SK-N-SH treated with all-trans-retinoic acid at 6 μM for 48 hours (cell line): ENCODE results near the gene MAPK12.

Source experiments
- ATAC-seq: fragments of 200-7000 bp; cut with Tn5 transposase; 3 replicates; pipeline ENCODE4 v1.9.1; 2020; ENCODE audit warnings: mild to moderate bottlenecking, moderate library complexity
- ARNTL ChIP-seq: fragments of 450-650 bp; formaldehyde crosslinking; IDR thresholded peaks from 2 replicates; pipeline ENCODE4 v1.5.0; 2020; ENCODE audit warnings: low read depth, mild to moderate bottlenecking, moderate library complexity, borderline replicate concordance
- BACH2 ChIP-seq: fragments of 250-450 bp; sonication (Bioruptor Pico); IDR thresholded peaks from 2 replicates; pipeline ENCODE4 v1.9.0; 2021; ENCODE audit warnings: mild to moderate bottlenecking, borderline replicate concordance
- CREB5 ChIP-seq: fragments of 250-450 bp; sonication (Bioruptor Pico); IDR thresholded peaks from 2 replicates; pipeline ENCODE4 v1.5.1; 2020; ENCODE audit warnings: low read depth, mild to moderate bottlenecking, moderate library complexity
- CSDC2 ChIP-seq: fragments of 250-450 bp; sonication (Bioruptor Pico); IDR thresholded peaks from 2 replicates; pipeline ENCODE4 v1.5.0; 2020; ENCODE audit warnings: mild to moderate bottlenecking, moderate library complexity
- CSRNP3 ChIP-seq: fragments of 250-450 bp; sonication (Bioruptor Pico); IDR thresholded peaks from 2 replicates; pipeline ENCODE4 v1.5.1; 2021; ENCODE audit warnings: mild to moderate bottlenecking, moderate library complexity
- ESRRG ChIP-seq: fragments of 250-450 bp; sonication (Bioruptor Pico); IDR thresholded peaks from 2 replicates; pipeline ENCODE4 v1.6.1; 2021; ENCODE audit warnings: mild to moderate bottlenecking
- GLIS3 ChIP-seq: fragments of 250-450 bp; sonication (Bioruptor Pico); IDR thresholded peaks from 2 replicates; pipeline ENCODE4 v1.5.0; 2020; ENCODE audit warnings: mild to moderate bottlenecking, moderate library complexity
- ISL1 ChIP-seq: fragments of 250-450 bp; sonication (Bioruptor Pico); IDR thresholded peaks from 2 replicates; pipeline ENCODE4 v2.1.2; 2022; ENCODE audit warnings: mild to moderate bottlenecking, moderate library complexity
- OSR1 ChIP-seq: fragments of 250-450 bp; sonication (Bioruptor Pico); IDR thresholded peaks from 2 replicates; pipeline ENCODE4 v1.8.0; 2022; ENCODE audit warnings: moderate library complexity, mild to moderate bottlenecking, inconsistent platforms
- POU6F1 ChIP-seq: fragments of 250-450 bp; sonication (Bioruptor Pico); IDR thresholded peaks from 2 replicates; pipeline ENCODE4 v1.8.0; 2021; ENCODE audit warnings: low read depth, mild to moderate bottlenecking, moderate library complexity, borderline replicate concordance
- PPARA ChIP-seq: fragments of 250-450 bp; sonication (Bioruptor Pico); IDR thresholded peaks from 2 replicates; pipeline ENCODE4 v1.5.0; 2020; ENCODE audit warnings: mild to moderate bottlenecking, borderline replicate concordance
- RARB ChIP-seq: fragments of 250-450 bp; sonication (Bioruptor Pico); IDR thresholded peaks from 2 replicates; pipeline ENCODE4 v1.8.0; 2021; ENCODE audit warnings: mild to moderate bottlenecking, moderate library complexity
- SNAI2 ChIP-seq: fragments of 250-450 bp; sonication (Bioruptor Pico); IDR thresholded peaks from 2 replicates; pipeline ENCODE4 v1.5.0; 2020; ENCODE audit warnings: mild to moderate bottlenecking, moderate library complexity
- TCF4 ChIP-seq: fragments of 250-450 bp; sonication (Bioruptor Pico); IDR thresholded peaks from 2 replicates; pipeline ENCODE4 v1.8.0; 2021; ENCODE audit warnings: mild to moderate bottlenecking, moderate library complexity, borderline replicate concordance
- TOX ChIP-seq: fragments of 250-450 bp; sonication (Bioruptor Pico); IDR thresholded peaks from 2 replicates; pipeline ENCODE4 v1.8.0; 2021; ENCODE audit warnings: mild to moderate bottlenecking, moderate library complexity, borderline replicate concordance
- TSHZ2 ChIP-seq: fragments of 250-450 bp; sonication (Bioruptor Pico); IDR thresholded peaks from 2 replicates; pipeline ENCODE4 v1.5.0; 2020; ENCODE audit warnings: mild to moderate bottlenecking, moderate library complexity
- ZC3H10 ChIP-seq: fragments of 250-450 bp; sonication (Bioruptor Pico); IDR thresholded peaks from 2 replicates; pipeline ENCODE4 v1.5.1; 2021; ENCODE audit warnings: mild to moderate bottlenecking, moderate library complexity
- ZFP3 ChIP-seq: fragments of 250-450 bp; sonication (Bioruptor Pico); IDR thresholded peaks from 2 replicates; pipeline ENCODE4 v1.5.0; 2020; ENCODE audit warnings: mild to moderate bottlenecking, moderate library complexity
- ZFP30 ChIP-seq: fragments of 450-650 bp; formaldehyde crosslinking; IDR thresholded peaks from 2 replicates; pipeline ENCODE4 v1.5.0; 2022; ENCODE audit warnings: mild to moderate bottlenecking, moderate library complexity
- ZNF565 ChIP-seq: fragments of 450-650 bp; formaldehyde crosslinking; conservative IDR thresholded peaks from 2 replicates; pipeline ENCODE4 v1.5.0; 2020; ENCODE audit warnings: low read depth, mild to moderate bottlenecking, moderate library complexity
- ZNF70 ChIP-seq: fragments of 450-650 bp; formaldehyde crosslinking; IDR thresholded peaks from 2 replicates; pipeline ENCODE4 v1.5.0; 2020; ENCODE audit warnings: mild to moderate bottlenecking, moderate library complexity
- ZNF8 ChIP-seq: fragments of 450-650 bp; formaldehyde crosslinking; IDR thresholded peaks from 2 replicates; pipeline ENCODE4 v1.5.0; 2020; ENCODE audit warnings: mild to moderate bottlenecking, moderate library complexity

Gene MAPK12

GRCh38 chr22:50256258-50256862 lies 5.1 kb downstream of the MAPK12 start:
- ATAC-seq = no peak
- TF ChIP-seq ARNTL (CRISPR knock-in tag) = no peak
- TF ChIP-seq GLIS3 (CRISPR knock-in tag) = no peak
- no peak for TF ChIP-seq OSR1 (CRISPR knock-in tag)
- TF ChIP-seq ESRRG (CRISPR knock-in tag) = no peak
- TF ChIP-seq ZFP3 (CRISPR knock-in tag) = no peak
- TF ChIP-seq TOX (CRISPR knock-in tag) = no peak
- no peak for TF ChIP-seq CSDC2 (CRISPR knock-in tag)
- TF ChIP-seq ZFP30 = no peak
- TF ChIP-seq ZNF70 (CRISPR knock-in tag) = no peak
- no peak for TF ChIP-seq PPARA (CRISPR knock-in tag)
- no peak for TF ChIP-seq TSHZ2 (CRISPR knock-in tag)

- ATAC-seq = no peak
- TF ChIP-seq OSR1 (CRISPR knock-in tag) (no peak), CSDC2 (CRISPR knock-in tag) (no peak), PPARA (CRISPR knock-in tag) (no peak), TSHZ2 (CRISPR knock-in tag) (no peak), ARNTL (CRISPR knock-in tag) (no peak), CSRNP3 (CRISPR knock-in tag) (no peak), RARB (CRISPR knock-in tag) (no peak), GLIS3 (CRISPR knock-in tag) (no peak), ESRRG (CRISPR knock-in tag) (no peak), SNAI2 (CRISPR knock-in tag) (no peak), BACH2 (CRISPR knock-in tag) (no peak), ZNF70 (CRISPR knock-in tag) (no peak), TOX (CRISPR knock-in tag) (no peak), ZFP30 (no peak), POU6F1 (CRISPR knock-in tag) (no peak), ISL1 (CRISPR knock-in tag) (no peak), ZC3H10 (CRISPR knock-in tag) (no peak)
Measured at GRCh38 chr22:50255607-50256006, 5.9 kb downstream of the MAPK12 start.

GRCh38 chr22:50255099-50255498 lies 6.4 kb downstream of the MAPK12 start:
- no peak for ATAC-seq
- TF ChIP-seq ARNTL (CRISPR knock-in tag) = no peak
- no peak for TF ChIP-seq POU6F1 (CRISPR knock-in tag)
- TF ChIP-seq OSR1 (CRISPR knock-in tag) = no peak
- no peak for TF ChIP-seq TOX (CRISPR knock-in tag)
- no peak for TF ChIP-seq CSRNP3 (CRISPR knock-in tag)
- no peak for TF ChIP-seq GLIS3 (CRISPR knock-in tag)
- TF ChIP-seq ZNF70 (CRISPR knock-in tag) = no peak
- TF ChIP-seq ESRRG (CRISPR knock-in tag) = no peak
- TF ChIP-seq CSDC2 (CRISPR knock-in tag) = no peak
- no peak for TF ChIP-seq BACH2 (CRISPR knock-in tag)
- no peak for TF ChIP-seq ZNF8 (CRISPR knock-in tag)
- TF ChIP-seq ZFP30 = no peak
- TF ChIP-seq PPARA (CRISPR knock-in tag) = no peak
- no peak for TF ChIP-seq TCF4
- no peak for TF ChIP-seq CREB5 (CRISPR knock-in tag)
- no peak for TF ChIP-seq ZC3H10 (CRISPR knock-in tag)
- no peak for TF ChIP-seq ZNF565 (CRISPR knock-in tag)
